ENCODE results near the gene ACSS3.
A peak's percentile ranks its signal among the peaks of the same experiment; 100 is the strongest.
"Not testable (repeated sequence)": the region's sequence is repeated elsewhere in the genome, so short reads cannot be mapped to it uniquely, and the experiment has no call there.

Gene ACSS3

GRCh38 chr12:81164827-81165226 lies 86.9 kb downstream of the ACSS3 start:
- DNase-seq: no peak

- DNase-seq: no peak
Observed at GRCh38 chr12:81166790-81167189, 88.9 kb downstream of the ACSS3 start.

- DNase-seq: no peak
Observed at GRCh38 chr12:81167694-81168093, 89.8 kb downstream of the ACSS3 start.

GRCh38 chr12:81168445-81168844 lies 90.6 kb downstream of the ACSS3 start:
- DNase-seq: no peak

GRCh38 chr12:81170072-81170471 lies 92.2 kb downstream of the ACSS3 start:
- DNase-seq: no peak

GRCh38 chr12:81172851-81173250 lies 95.0 kb downstream of the ACSS3 start:
- DNase-seq: no peak

GRCh38 chr12:81174664-81175063 lies 96.8 kb downstream of the ACSS3 start:
- no peak for DNase-seq

GRCh38 chr12:81176796-81177195 lies 98.9 kb downstream of the ACSS3 start:
- DNase-seq: no peak

GRCh38 chr12:81181691-81182090 lies 103.8 kb downstream of the ACSS3 start:
- DNase-seq: no peak

GRCh38 chr12:81187686-81188085 lies 109.8 kb downstream of the ACSS3 start:
- DNase-seq: no peak

GRCh38 chr12:81196595-81196994 lies 118.7 kb downstream of the ACSS3 start:
- no peak for DNase-seq

- DNase-seq: not testable (repeated sequence)
Observed at GRCh38 chr12:81200561-81200960, 122.7 kb downstream of the ACSS3 start.

GRCh38 chr12:81203671-81204204 lies 125.9 kb downstream of the ACSS3 start:
- no peak for DNase-seq

- no peak for DNase-seq
Observed at GRCh38 chr12:81205416-81205815, 127.5 kb downstream of the ACSS3 start.

- no peak for DNase-seq
Observed at GRCh38 chr12:81206429-81206828, 128.6 kb downstream of the ACSS3 start.

- DNase-seq: no peak
Observed at GRCh38 chr12:81207173-81207572, 129.3 kb downstream of the ACSS3 start.

GRCh38 chr12:81207664-81208063 lies 129.8 kb downstream of the ACSS3 start:
- peak; percentile 10 for DNase-seq

GRCh38 chr12:81208187-81208911 lies 130.5 kb downstream of the ACSS3 start:
- peak; percentile 19 for DNase-seq

- DNase-seq: peak; percentile 12
Observed at GRCh38 chr12:81209012-81209411, 131.1 kb downstream of the ACSS3 start.

- DNase-seq: not testable (repeated sequence)
Observed at GRCh38 chr12:81209772-81210225, 131.9 kb downstream of the ACSS3 start.

- DNase-seq: no peak
Observed at GRCh38 chr12:81211306-81211705, 133.4 kb downstream of the ACSS3 start.

GRCh38 chr12:81212996-81213696 lies 135.3 kb downstream of the ACSS3 start:
- DNase-seq: no peak

- DNase-seq: no peak
Observed at GRCh38 chr12:81216739-81217138, 138.9 kb downstream of the ACSS3 start.

GRCh38 chr12:81221681-81222080 lies 143.8 kb downstream of the ACSS3 start:
- DNase-seq: no peak
